UCSD-AML1 (cell line): Measurements from ENCODE around the gene HNRNPF.

ENCODE experiments used
- DNase-seq: peaks from one replicate; lab custom pipeline; 2025; ENCODE audit not compliant: unreplicated experiment; lab: John Stamatoyannopoulos, UW

Gene HNRNPF

DNA sequence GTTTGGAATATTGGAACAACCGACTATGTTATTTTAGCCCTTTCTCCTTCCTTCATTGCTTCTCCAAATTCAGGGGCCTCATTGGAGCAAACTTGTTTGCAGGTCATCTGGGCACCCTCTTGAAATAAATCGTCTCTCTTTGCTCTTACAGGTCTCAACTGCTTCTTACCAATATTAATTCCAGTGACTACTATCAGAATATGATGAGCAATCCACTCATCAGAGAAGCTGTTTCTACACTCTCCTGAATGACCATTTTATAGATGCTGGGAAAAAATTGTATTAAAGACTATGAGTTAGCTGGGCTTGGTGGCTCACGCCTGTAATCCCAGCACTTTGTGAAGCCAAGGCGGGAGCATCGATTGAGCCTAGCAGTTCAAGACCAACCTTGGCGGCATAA, 12.5 kb upstream of the HNRNPF start:
- no peak for DNase-seq

GRCh38 chr10:43421201-43421507, 12.2 kb upstream of the HNRNPF start:
- no peak for DNase-seq

DNA sequence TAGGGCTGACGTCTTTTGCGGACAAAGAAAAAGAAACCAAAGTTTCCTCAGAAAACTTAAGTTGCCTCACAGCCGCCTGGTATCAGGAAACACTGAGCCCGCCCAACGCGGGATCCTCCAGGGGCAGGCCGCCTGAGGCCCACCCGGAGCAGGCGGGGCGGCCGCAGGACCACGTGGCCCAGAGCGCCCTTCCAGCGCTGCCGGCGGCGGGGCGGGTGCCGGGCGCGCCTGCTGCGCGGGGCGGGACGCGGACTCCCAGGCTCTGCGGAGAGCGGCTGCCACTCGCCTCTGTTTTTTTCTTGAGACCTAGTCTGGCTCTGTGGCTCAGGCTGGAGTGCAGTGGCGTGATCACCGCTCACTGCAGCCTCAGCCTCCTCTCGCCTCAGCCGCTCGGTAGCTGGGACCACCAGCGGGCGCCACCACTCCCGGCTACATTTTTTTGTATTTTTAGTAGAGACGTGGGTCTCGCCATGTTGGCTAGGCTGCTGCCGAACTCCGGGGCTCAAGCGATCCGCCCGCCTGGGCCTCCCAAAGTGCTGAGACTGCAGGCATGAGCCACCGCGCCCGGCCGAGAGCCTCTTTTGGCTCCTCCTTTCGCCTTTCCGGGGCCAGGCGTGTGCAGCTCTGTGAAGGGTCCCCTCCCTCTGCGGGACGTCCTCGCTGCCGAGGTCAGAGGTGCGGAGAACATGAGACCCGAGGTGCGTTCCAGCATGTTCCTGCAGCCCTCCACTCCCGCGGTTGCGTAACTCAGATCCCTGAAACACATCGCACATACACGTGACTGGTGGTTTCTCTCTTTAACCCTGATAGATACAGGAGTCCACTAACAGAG, 11.6 kb upstream of the HNRNPF start:
- DNase-seq: peak; percentile 90

GRCh38 chr10:43419997-43420368, 11.0 kb upstream of the HNRNPF start:
- DNase-seq: no peak

DNA sequence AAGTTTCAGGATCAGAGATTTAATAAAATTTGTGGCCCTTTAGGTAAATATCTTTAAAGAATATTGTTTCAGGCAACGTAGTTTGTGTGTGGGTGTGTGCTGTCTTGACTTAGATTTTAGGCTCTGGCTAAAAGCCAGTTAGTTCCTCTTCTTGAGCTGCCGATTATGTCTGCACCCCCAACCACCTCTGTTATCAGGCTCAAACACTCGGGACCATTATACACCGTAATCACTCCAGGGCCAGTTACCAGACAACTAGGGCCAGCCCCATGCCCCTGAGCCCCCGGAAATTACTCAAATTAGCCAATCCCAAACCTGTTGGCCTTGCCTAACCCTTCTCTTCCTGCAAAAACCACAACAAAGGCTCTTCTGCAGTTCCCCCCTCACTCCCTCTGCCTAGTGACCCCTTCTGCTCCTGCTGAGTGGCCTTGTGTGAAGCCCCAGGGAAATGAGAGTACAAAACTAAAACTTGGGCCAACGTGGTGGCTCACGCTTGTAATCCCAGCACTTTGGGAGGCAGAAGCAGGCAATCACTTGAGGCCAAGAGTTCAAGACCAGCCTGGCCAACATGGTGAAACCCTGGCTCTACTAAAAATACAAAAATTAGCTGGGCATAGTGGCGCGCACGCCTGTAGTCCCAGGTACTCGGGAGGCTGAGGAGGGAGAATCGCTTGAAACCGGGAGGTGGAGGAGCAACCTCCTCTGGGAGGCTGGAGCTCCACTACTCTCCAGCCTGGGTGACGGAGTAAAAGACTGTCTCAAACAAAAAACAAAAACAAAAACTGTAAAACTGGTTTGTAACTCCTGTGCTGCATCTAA, 9.2 kb upstream of the HNRNPF start:
- peak; percentile 90 for DNase-seq

DNA sequence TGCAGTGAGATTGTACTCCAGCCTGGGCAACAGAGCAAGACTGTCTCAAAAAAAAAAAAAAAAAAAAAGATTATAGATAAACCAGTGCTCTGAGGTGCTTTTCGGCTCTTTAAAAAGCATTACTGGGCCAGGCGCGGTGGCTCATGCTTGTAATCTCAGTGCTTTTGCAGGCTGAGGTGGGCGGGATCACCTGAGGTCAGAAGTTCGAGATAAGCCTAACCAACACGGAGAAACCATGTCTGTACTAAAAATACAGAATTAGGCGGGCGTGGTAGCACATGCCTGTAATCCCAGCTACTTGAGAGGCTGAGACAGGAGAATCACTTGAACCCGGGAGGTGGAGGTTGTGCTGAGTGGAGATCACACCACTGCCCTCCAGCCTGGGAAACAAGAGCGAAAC, 6.6 kb upstream of the HNRNPF start:
- DNase-seq: no peak

GRCh38 chr10:43411536-43411935, 2.5 kb upstream of the HNRNPF start:
- no peak for DNase-seq

DNA sequence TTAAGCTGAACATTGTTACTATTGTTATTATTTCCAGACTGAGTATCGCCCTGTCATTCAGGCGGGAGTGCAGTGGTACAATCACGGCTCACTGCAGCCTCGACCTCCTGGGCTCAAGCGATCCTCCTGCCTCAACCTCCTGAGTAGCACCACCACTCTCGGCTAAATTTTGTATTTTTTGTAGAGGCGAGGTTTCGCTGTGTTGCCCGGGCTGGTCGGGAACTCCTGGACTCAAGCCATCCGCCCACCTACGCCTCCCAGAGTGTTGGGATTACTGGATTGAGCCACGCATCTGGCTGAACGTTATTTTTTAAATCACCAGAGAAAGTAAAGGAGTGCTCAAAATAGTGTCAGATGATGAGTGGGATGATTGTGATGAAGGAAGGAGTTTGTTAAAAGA, 1.4 kb upstream of the HNRNPF start:
- DNase-seq: no peak

- DNase-seq: peak; percentile 57
Measured at GRCh38 chr10:43409385-43410109, 561 bp upstream of the HNRNPF start.

DNA sequence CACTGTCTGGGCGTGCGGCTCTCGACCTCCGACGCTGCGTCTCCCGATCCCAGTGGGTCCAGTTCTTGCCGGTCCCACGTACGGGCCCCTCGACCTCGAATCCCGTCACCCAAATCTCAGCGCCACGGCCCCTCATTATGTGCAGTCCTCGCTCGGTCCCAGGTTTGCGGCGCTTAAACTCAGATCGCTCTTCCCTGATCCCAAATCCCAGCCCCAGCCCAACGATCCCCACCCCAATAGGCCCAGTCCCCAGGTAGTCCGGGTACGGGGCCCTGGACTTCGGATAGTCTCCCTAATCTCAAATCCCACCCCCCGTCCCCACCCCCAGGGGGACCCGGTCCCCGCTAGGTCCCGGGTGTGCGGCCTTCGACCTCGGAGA, 666 bp downstream of the HNRNPF start:
- no peak for DNase-seq

DNA sequence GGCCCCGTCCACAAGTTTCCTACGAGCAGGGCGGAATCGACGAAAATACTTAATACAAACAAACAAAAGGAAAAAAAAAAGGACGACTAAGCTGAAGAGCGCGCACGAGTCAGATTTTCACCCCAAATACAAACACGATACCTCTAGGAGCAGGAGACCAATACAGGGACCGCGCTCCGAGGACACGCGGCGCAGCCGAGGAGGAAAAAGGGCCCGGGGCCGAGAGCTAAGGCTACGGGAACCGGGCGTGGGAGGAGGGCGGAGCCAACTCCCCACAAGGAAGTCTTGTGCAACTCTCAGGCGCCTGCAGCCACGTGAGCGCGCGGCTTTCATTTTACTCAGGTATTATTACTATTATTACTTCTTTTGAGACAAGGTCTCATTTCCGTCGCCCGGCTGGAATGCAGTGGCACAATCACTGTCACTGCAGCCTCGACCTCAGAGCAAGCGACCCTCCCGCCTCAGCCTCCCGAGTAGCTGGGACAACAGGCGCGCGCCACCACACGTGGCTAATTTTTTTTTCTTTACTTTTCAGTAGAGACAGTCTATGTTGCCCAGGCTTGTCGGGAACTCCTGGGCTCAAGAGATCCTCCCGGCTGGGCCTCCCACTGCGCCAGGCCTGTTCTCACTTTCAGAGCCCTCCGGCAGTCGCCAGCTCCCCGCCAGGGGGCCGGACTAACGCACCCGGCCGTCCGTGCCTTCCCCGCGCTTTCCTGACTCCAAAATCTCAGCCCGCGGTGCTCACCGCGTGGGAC, 1.2 kb downstream of the HNRNPF start:
- DNase-seq: peak; percentile 85

DNA sequence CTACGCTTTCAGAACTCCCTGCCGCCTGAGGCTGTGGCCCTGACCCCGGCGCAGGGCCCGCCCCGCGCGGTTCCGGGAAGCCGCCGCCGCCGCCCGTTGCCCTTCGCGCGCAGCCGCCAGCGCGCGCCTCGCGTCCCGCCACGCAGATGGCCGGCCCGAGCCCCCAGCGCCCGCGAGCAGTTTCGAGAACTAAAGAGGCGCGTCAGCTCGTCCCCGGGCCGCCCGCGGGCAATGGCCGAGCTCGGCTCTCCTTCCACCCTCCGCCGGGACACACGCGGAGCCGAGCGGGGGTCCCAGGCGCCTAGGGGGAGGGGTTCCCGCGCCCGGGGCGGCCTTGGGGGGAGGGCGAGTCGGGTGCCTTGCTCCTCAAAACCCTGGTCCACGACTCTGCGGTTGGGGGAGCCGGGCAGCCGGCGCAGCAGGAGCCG, 1.8 kb downstream of the HNRNPF start:
- DNase-seq: peak; percentile 56

DNA sequence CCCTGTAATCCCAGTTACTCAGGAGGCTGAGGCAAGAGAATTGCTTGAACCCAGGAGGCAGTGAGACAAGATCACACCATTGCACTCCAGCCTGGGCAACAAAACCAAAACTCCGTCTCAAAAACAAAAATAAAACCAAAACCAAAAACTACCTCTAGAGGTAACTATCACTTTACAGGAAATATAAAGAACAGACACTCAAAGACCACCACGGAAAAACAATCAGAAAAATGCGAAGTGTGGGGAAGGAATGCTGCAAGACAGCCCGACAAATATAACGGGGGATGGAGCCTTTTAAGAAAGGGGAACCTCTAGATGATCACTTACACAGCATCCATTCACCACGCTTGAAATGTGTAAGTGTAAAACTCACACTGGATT, 4.3 kb downstream of the HNRNPF start:
- no peak for DNase-seq

DNA sequence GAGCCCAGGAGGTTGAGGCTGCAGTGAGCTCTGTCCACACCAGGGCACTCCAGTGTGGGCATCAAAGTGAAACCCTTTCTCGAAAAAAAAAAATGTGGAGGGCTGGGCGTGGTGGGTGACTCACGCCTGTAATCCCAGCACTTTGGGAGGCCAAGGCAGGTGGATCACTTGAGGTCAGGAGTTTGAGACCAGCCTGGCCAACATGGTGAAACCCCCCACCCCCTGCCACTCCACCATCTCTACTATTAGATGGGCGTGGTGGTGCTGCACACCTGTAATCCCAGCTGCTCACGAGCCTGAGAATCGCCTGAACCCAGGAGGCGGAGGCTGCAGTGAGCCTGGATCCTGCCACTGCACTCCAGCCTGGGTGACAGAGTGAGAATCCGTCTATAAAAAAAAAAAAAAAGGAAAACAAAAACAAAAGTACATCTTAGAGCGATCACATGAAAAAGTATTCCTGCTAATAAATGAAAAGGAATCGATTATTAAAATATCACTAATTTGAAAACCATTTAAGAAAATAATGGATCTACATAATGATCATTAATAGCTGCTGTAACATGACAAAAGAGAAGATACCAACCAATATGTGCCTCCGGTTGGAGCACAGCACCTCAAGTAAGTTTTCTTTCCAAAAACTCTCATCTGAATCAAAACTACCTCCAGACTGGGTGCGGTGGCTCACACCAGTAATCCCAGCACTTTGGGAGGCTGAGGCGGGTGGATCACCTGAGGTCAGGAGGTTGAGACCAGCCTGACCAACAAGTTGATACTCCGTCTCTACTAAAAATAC, 4.9 kb downstream of the HNRNPF start:
- DNase-seq: no peak

DNA sequence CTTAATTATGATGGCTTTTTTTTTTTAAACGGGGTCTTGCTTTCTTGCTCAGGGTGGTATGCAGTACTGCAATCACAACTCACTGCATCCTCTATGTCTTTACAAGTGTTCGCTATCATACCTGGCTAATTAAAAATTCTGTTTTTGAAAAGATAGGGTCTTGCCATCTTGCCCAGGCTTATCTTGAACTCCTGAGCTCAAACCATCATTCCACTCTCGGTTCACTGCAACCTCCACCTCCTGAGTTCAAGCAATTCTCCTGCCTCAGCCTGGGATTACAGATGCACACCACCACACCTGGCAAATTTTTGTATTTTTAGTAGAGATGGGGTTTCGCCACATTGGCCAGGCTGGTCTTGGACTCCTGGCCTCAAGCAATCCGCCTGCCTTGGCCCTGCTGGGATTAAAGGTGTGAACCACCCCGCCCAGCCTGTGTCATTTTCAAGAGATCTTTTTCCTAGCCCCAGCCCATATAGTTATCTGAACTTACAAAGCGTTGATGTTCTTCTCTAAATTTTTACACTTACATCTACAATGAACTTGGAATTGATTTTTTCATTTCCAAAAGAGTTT, 6.0 kb downstream of the HNRNPF start:
- no peak for DNase-seq

DNA sequence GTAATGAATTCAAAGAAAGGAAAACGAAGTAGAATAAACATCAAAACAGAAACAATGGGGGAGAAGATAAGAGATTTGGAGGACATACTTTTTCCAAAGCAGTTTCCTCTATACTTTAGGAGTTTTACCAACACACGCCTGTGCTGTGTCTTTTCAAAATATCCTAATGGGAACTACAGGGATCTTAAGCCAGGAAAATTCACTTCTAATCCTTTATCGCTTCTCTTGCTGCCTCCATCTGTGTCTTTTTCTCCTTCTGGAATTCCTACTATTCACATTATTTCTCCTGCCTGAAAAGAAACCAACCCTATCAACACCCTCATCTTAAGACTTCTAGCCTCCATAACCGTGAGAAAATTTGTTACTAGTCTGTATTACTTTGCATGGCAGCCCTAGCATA, 6.8 kb downstream of the HNRNPF start:
- no peak for DNase-seq

GRCh38 chr10:43401627-43402026, 7.4 kb downstream of the HNRNPF start:
- no peak for DNase-seq

GRCh38 chr10:43399320-43400310, 9.4 kb downstream of the HNRNPF start:
- no peak for DNase-seq

DNA sequence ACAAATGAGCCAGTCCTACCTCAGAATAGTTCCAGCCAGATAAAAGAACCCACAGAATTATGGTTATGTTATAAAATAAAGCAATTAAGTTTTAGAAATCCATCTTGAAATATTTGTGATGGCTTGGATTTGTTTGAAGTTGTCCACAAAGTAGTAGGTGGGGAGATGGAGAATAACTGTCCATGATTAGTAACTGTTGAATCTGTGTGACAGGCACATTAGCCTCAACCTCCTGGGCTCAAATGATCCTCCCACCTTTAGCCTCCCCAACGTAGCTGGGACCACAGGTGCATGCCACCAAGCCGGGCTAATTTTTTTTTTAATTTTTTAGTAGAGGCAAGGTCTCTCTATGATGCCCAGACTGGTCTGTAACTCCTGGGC, 10.1 kb downstream of the HNRNPF start:
- DNase-seq: no peak
